Measurements from ENCODE around the gene SPTA1. TPM values are rescaled to one million over a fixed set of nuclear protein-coding genes. Genes with fewer than 3 reads are reported as not detected.

SPTA1 gene
- total RNA-seq, 1 experiment from 2014 or later = 0.66 TPM

- CTCF ChIA-PET = no interaction called here
- Mint-ChIP-seq H3K4me3 (ENCODE audit: low read depth, unreplicated experiment) (no peak overlapping the region), H3K9me3 (ENCODE audit: low read depth, unreplicated experiment) (no peaks in the 10 kb centered on the region), H3K36me3 (ENCODE audit: insufficient read depth, unreplicated experiment) (no peaks in the 10 kb centered on the region), H3K27ac (ENCODE audit: unreplicated experiment) (no peak overlapping the region), H3K27me3 (ENCODE audit: unreplicated experiment) (no peaks in the 10 kb centered on the region), H3K4me1 (ENCODE audit: low read depth, unreplicated experiment) (peaks cover 9% of the 10 kb centered on the region)
- no TSS peak for BruUV-seq (replicated peaks)
- TF ChIP-seq CTCF (IDR thresholded peaks at IDR 0.05; ENCODE audit: unreplicated experiment) = no peak
- DNase-seq = no peak
- intact Hi-C loops (cut with micrococcal nuclease; ENCODE audit: unreplicated experiment) = loop anchor here (10.0 kb wide), 1 partner anchor 351 kb away; the partner anchor contains the start of gene IFI16
These were observed 32.4 kb downstream of the SPTA1 start for GRCh38 chr1:158654086-158654485.

- Mint-ChIP-seq H3K27me3 (ENCODE audit: unreplicated experiment) (no peaks in the 10 kb centered on the region), H3K27ac (ENCODE audit: unreplicated experiment) (no peak overlapping the region), H3K9me3 (ENCODE audit: low read depth, unreplicated experiment) (no peaks in the 10 kb centered on the region), H3K4me1 (ENCODE audit: low read depth, unreplicated experiment) (peaks cover 9% of the 10 kb centered on the region), H3K4me3 (ENCODE audit: low read depth, unreplicated experiment) (peak overlapping the region; percentile 1), H3K36me3 (ENCODE audit: insufficient read depth, unreplicated experiment) (no peaks in the 10 kb centered on the region)
- no peak for DNase-seq
- TF ChIP-seq CTCF (IDR thresholded peaks at IDR 0.05; ENCODE audit: unreplicated experiment) = no peak
- intact Hi-C loops (cut with micrococcal nuclease; ENCODE audit: unreplicated experiment) = loop anchor here (10.0 kb wide), 1 partner anchor 352 kb away; the partner anchor contains the start of gene IFI16
- CTCF ChIA-PET = no interaction called here
- no TSS peak for BruUV-seq (replicated peaks)
These were observed 33.7 kb downstream of the SPTA1 start for GRCh38 chr1:158652721-158653334.

GRCh38 chr1:158649052-158649451 lies 37.5 kb downstream of the SPTA1 start:
- H3K27me3 Mint-ChIP-seq (ENCODE audit: unreplicated experiment) = no peaks in the 10 kb centered on the region
- CTCF ChIA-PET = interaction anchor here (0.9 kb wide), 1 partner anchor 20 kb away, joined by 3 read pairs; no protein-coding TSS in a partner anchor
- H3K27ac Mint-ChIP-seq (ENCODE audit: unreplicated experiment) = no peak overlapping the region
- no peaks in the 10 kb centered on the region for H3K36me3 Mint-ChIP-seq (ENCODE audit: insufficient read depth, unreplicated experiment)
- H3K4me1 Mint-ChIP-seq (ENCODE audit: low read depth, unreplicated experiment) = peaks cover 9% of the 10 kb centered on the region
- no peak for DNase-seq
- H3K9me3 Mint-ChIP-seq (ENCODE audit: low read depth, unreplicated experiment) = no peaks in the 10 kb centered on the region
- BruUV-seq (replicated peaks) = no TSS peak
- H3K4me3 Mint-ChIP-seq (ENCODE audit: low read depth, unreplicated experiment) = no peak overlapping the region
- TF ChIP-seq CTCF (IDR thresholded peaks at IDR 0.05; ENCODE audit: unreplicated experiment) = no peak
- intact Hi-C loops (cut with micrococcal nuclease; ENCODE audit: unreplicated experiment) = no loop called here

GRCh38 chr1:158646465-158646864 lies 40.0 kb downstream of the SPTA1 start:
- Mint-ChIP-seq H3K9me3 (ENCODE audit: low read depth, unreplicated experiment) (no peaks in the 10 kb centered on the region), H3K4me1 (ENCODE audit: low read depth, unreplicated experiment) (no peaks in the 10 kb centered on the region), H3K27ac (ENCODE audit: unreplicated experiment) (no peak overlapping the region), H3K4me3 (ENCODE audit: low read depth, unreplicated experiment) (no peak overlapping the region), H3K36me3 (ENCODE audit: insufficient read depth, unreplicated experiment) (no peaks in the 10 kb centered on the region), H3K27me3 (ENCODE audit: unreplicated experiment) (no peaks in the 10 kb centered on the region)
- intact Hi-C loops (cut with micrococcal nuclease; ENCODE audit: unreplicated experiment) = no loop called here
- DNase-seq = no peak
- BruUV-seq (replicated peaks) = no TSS peak
- no peak for TF ChIP-seq CTCF (IDR thresholded peaks at IDR 0.05; ENCODE audit: unreplicated experiment)
- CTCF ChIA-PET = no interaction called here
